ENCODE data around the gene MAGI2. TPM values are rescaled to one million over a fixed set of nuclear protein-coding genes. Genes with fewer than 3 reads are reported as not detected.

MAGI2 gene
- polyA plus RNA-seq, 2 donors: 0.67 to 0.79 TPM

DNA sequence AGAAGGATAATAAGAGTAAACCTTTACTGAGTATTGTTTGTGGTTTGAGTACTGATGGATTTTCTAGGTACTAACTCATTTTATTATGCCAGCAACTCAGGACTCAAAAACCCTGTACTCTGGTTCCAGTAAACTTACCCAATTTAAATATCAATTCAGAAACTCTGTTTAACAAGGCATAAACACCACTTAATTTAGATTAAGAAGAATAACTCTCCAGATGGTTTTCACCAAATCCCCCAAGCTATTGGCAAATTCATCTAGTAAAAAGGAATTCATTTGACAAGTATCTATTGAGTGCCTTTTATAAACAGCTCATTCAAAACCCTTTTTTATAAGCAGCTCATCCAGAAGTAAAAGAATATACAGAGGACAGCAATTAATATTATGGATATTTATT, 1082.5 kb downstream of the MAGI2 start:
- no peak overlapping the region for H3K4me3 ChIP-seq (ENCODE audit: low read depth in 1 of 2, low read length in 2 of 2)
- no peaks in the 10 kb centered on the region for H3K9me3 ChIP-seq (ENCODE audit: control insufficient read depth in 2 of 2, insufficient read depth in 1 of 2, low read depth in 1 of 2, low read length in 1 of 2)
- no peaks in the 10 kb centered on the region for H3K36me3 ChIP-seq (ENCODE audit: control insufficient read depth in 2 of 2, insufficient read depth in 2 of 2, low read length in 1 of 2)
- H3K27ac ChIP-seq (ENCODE audit: low read depth in 2 of 2, low read length in 1 of 2): no peak overlapping the region
- no peaks in the 10 kb centered on the region for H3K4me1 ChIP-seq (ENCODE audit: control insufficient read depth in 2 of 2, insufficient read depth in 2 of 2, low read length in 1 of 2)
- no peaks in the 10 kb centered on the region for H3K27me3 ChIP-seq (ENCODE audit: control insufficient read depth in 1 of 2, insufficient read depth in 2 of 2, low read length in 2 of 2)

DNA sequence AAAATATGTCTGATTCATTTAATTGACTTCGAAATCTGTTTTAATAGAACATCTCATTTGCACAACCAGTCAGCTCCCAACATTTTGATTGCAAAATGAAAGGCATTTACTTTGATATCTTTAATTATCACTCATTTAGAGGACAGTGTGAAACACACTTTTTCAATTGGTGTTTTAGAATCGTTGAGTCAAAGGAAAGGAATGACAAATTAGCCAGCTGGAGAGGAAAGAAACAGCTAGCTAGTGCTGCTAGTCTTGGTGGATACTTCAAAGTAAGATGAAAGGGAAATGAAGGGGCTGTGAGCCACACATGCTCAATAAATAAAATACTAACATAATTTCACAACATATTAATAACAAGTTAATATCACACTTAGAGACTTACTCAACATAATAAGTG, 1084.7 kb downstream of the MAGI2 start:
- 58 to 62% methylated on average over 2 of the region's 2 CpGs for WGBS, 2 donors
- Histone ChIP-seq H3K27me3 (ENCODE audit: control insufficient read depth in 1 of 2, insufficient read depth in 2 of 2, low read length in 2 of 2) (no peaks in the 10 kb centered on the region), H3K27ac (ENCODE audit: low read depth in 2 of 2, low read length in 1 of 2) (no peak overlapping the region), H3K9me3 (ENCODE audit: control insufficient read depth in 2 of 2, insufficient read depth in 1 of 2, low read depth in 1 of 2, low read length in 1 of 2) (no peaks in the 10 kb centered on the region), H3K4me1 (ENCODE audit: control insufficient read depth in 2 of 2, insufficient read depth in 2 of 2, low read length in 1 of 2) (no peaks in the 10 kb centered on the region), H3K4me3 (ENCODE audit: low read depth in 1 of 2, low read length in 2 of 2) (no peak overlapping the region), H3K36me3 (ENCODE audit: control insufficient read depth in 2 of 2, insufficient read depth in 2 of 2, low read length in 1 of 2) (no peaks in the 10 kb centered on the region)

GRCh38 chr7:78367280-78367773, 1086.1 kb downstream of the MAGI2 start:
- Histone ChIP-seq H3K9me3 (ENCODE audit: control insufficient read depth in 2 of 2, insufficient read depth in 1 of 2, low read depth in 1 of 2, low read length in 1 of 2) (no peaks in the 10 kb centered on the region), H3K36me3 (ENCODE audit: control insufficient read depth in 2 of 2, insufficient read depth in 2 of 2, low read length in 1 of 2) (no peaks in the 10 kb centered on the region), H3K4me3 (ENCODE audit: low read depth in 1 of 2, low read length in 2 of 2) (no peak overlapping the region), H3K4me1 (ENCODE audit: control insufficient read depth in 2 of 2, insufficient read depth in 2 of 2, low read length in 1 of 2) (no peaks in the 10 kb centered on the region), H3K27me3 (ENCODE audit: control insufficient read depth in 1 of 2, insufficient read depth in 2 of 2, low read length in 2 of 2) (no peaks in the 10 kb centered on the region), H3K27ac (ENCODE audit: low read depth in 2 of 2, low read length in 1 of 2) (no peak overlapping the region)
- WGBS, 2 donors: 87 to 91% methylated on average over 5 of the region's 5 CpGs

GRCh38 chr7:78363866-78364265, 1089.6 kb downstream of the MAGI2 start:
- Histone ChIP-seq H3K9me3 (ENCODE audit: control insufficient read depth in 2 of 2, insufficient read depth in 1 of 2, low read depth in 1 of 2, low read length in 1 of 2) (no peaks in the 10 kb centered on the region), H3K4me3 (ENCODE audit: low read depth in 1 of 2, low read length in 2 of 2) (no peak overlapping the region), H3K27me3 (ENCODE audit: control insufficient read depth in 1 of 2, insufficient read depth in 2 of 2, low read length in 2 of 2) (no peaks in the 10 kb centered on the region), H3K27ac (ENCODE audit: low read depth in 2 of 2, low read length in 1 of 2) (no peak overlapping the region), H3K36me3 (ENCODE audit: control insufficient read depth in 2 of 2, insufficient read depth in 2 of 2, low read length in 1 of 2) (no peaks in the 10 kb centered on the region), H3K4me1 (ENCODE audit: control insufficient read depth in 2 of 2, insufficient read depth in 2 of 2, low read length in 1 of 2) (no peaks in the 10 kb centered on the region)
- WGBS, 2 donors: 66 to 69% methylated on average over 4 of the region's 4 CpGs

DNA sequence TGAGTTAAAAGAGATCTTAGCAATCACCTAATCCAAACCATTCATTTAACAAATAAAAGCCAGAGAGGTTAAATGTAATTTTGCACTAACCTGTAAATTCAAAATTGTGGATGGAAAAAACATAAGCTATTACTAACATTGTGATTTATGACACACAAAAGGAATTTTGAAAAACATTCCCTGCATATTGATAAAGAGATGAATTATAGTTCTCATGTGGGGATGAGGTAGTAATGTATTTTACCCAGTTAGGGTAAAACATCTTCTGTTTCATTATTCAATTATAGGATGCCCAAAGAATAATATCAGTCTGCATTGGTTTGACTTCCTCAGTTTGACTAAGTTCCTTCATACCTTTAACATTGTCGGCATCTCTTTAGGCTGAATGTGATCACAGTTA, 1093.6 kb downstream of the MAGI2 start:
- no peaks in the 10 kb centered on the region for H3K36me3 ChIP-seq (ENCODE audit: control insufficient read depth in 2 of 2, insufficient read depth in 2 of 2, low read length in 1 of 2)
- H3K4me3 ChIP-seq (ENCODE audit: low read depth in 1 of 2, low read length in 2 of 2): no peak overlapping the region
- no peaks in the 10 kb centered on the region for H3K4me1 ChIP-seq (ENCODE audit: control insufficient read depth in 2 of 2, insufficient read depth in 2 of 2, low read length in 1 of 2)
- no peak overlapping the region for H3K27ac ChIP-seq (ENCODE audit: low read depth in 2 of 2, low read length in 1 of 2)
- H3K27me3 ChIP-seq (ENCODE audit: control insufficient read depth in 1 of 2, insufficient read depth in 2 of 2, low read length in 2 of 2): no peaks in the 10 kb centered on the region
- H3K9me3 ChIP-seq (ENCODE audit: control insufficient read depth in 2 of 2, insufficient read depth in 1 of 2, low read depth in 1 of 2, low read length in 1 of 2): no peaks in the 10 kb centered on the region
- 97 to 98% methylated on average over 1 of the region's 1 CpG for WGBS, 2 donors

GRCh38 chr7:78357709-78358108, 1095.8 kb downstream of the MAGI2 start:
- H3K4me3 ChIP-seq (ENCODE audit: low read depth in 1 of 2, low read length in 2 of 2): no peak overlapping the region
- H3K27me3 ChIP-seq (ENCODE audit: control insufficient read depth in 1 of 2, insufficient read depth in 2 of 2, low read length in 2 of 2): no peaks in the 10 kb centered on the region
- no peaks in the 10 kb centered on the region for H3K36me3 ChIP-seq (ENCODE audit: control insufficient read depth in 2 of 2, insufficient read depth in 2 of 2, low read length in 1 of 2)
- no peaks in the 10 kb centered on the region for H3K4me1 ChIP-seq (ENCODE audit: control insufficient read depth in 2 of 2, insufficient read depth in 2 of 2, low read length in 1 of 2)
- H3K27ac ChIP-seq (ENCODE audit: low read depth in 2 of 2, low read length in 1 of 2): no peak overlapping the region
- WGBS, 2 donors: 76 to 87% methylated on average over 2 of the region's 2 CpGs
- no peaks in the 10 kb centered on the region for H3K9me3 ChIP-seq (ENCODE audit: control insufficient read depth in 2 of 2, insufficient read depth in 1 of 2, low read depth in 1 of 2, low read length in 1 of 2)

- Histone ChIP-seq H3K4me3 (ENCODE audit: low read depth in 1 of 2, low read length in 2 of 2) (no peak overlapping the region), H3K4me1 (ENCODE audit: control insufficient read depth in 2 of 2, insufficient read depth in 2 of 2, low read length in 1 of 2) (no peaks in the 10 kb centered on the region), H3K36me3 (ENCODE audit: control insufficient read depth in 2 of 2, insufficient read depth in 2 of 2, low read length in 1 of 2) (no peaks in the 10 kb centered on the region), H3K9me3 (ENCODE audit: control insufficient read depth in 2 of 2, insufficient read depth in 1 of 2, low read depth in 1 of 2, low read length in 1 of 2) (no peaks in the 10 kb centered on the region), H3K27ac (ENCODE audit: low read depth in 2 of 2, low read length in 1 of 2) (no peak overlapping the region), H3K27me3 (ENCODE audit: control insufficient read depth in 1 of 2, insufficient read depth in 2 of 2, low read length in 2 of 2) (no peaks in the 10 kb centered on the region)
- WGBS, 2 donors: 72% methylated on average over 3 of the region's 3 CpGs
Observed at GRCh38 chr7:78355834-78356233, 1097.6 kb downstream of the MAGI2 start.

GRCh38 chr7:78350926-78351325, 1102.5 kb downstream of the MAGI2 start:
- Histone ChIP-seq H3K27me3 (ENCODE audit: control insufficient read depth in 1 of 2, insufficient read depth in 2 of 2, low read length in 2 of 2) (no peaks in the 10 kb centered on the region), H3K4me3 (ENCODE audit: low read depth in 1 of 2, low read length in 2 of 2) (no peak overlapping the region), H3K36me3 (ENCODE audit: control insufficient read depth in 2 of 2, insufficient read depth in 2 of 2, low read length in 1 of 2) (no peaks in the 10 kb centered on the region), H3K9me3 (ENCODE audit: control insufficient read depth in 2 of 2, insufficient read depth in 1 of 2, low read depth in 1 of 2, low read length in 1 of 2) (no peaks in the 10 kb centered on the region), H3K27ac (ENCODE audit: low read depth in 2 of 2, low read length in 1 of 2) (no peak overlapping the region), H3K4me1 (ENCODE audit: control insufficient read depth in 2 of 2, insufficient read depth in 2 of 2, low read length in 1 of 2) (no peaks in the 10 kb centered on the region)
- 50 to 60% methylated on average over 3 of the region's 3 CpGs for WGBS, 2 donors

- 53 to 61% methylated on average over 1 of the region's 1 CpG for WGBS, 2 donors
- Histone ChIP-seq H3K27me3 (ENCODE audit: control insufficient read depth in 1 of 2, insufficient read depth in 2 of 2, low read length in 2 of 2) (no peaks in the 10 kb centered on the region), H3K9me3 (ENCODE audit: control insufficient read depth in 2 of 2, insufficient read depth in 1 of 2, low read depth in 1 of 2, low read length in 1 of 2) (no peaks in the 10 kb centered on the region), H3K27ac (ENCODE audit: low read depth in 2 of 2, low read length in 1 of 2) (no peak overlapping the region), H3K36me3 (ENCODE audit: control insufficient read depth in 2 of 2, insufficient read depth in 2 of 2, low read length in 1 of 2) (no peaks in the 10 kb centered on the region), H3K4me3 (ENCODE audit: low read depth in 1 of 2, low read length in 2 of 2) (no peak overlapping the region), H3K4me1 (ENCODE audit: control insufficient read depth in 2 of 2, insufficient read depth in 2 of 2, low read length in 1 of 2) (no peaks in the 10 kb centered on the region)
Observed at GRCh38 chr7:78350391-78350790, 1103.1 kb downstream of the MAGI2 start.

- Histone ChIP-seq H3K4me3 (ENCODE audit: low read depth in 1 of 2, low read length in 2 of 2) (no peak overlapping the region), H3K9me3 (ENCODE audit: control insufficient read depth in 2 of 2, insufficient read depth in 1 of 2, low read depth in 1 of 2, low read length in 1 of 2) (no peaks in the 10 kb centered on the region), H3K4me1 (ENCODE audit: control insufficient read depth in 2 of 2, insufficient read depth in 2 of 2, low read length in 1 of 2) (no peaks in the 10 kb centered on the region), H3K27ac (ENCODE audit: low read depth in 2 of 2, low read length in 1 of 2) (no peak overlapping the region), H3K27me3 (ENCODE audit: control insufficient read depth in 1 of 2, insufficient read depth in 2 of 2, low read length in 2 of 2) (no peaks in the 10 kb centered on the region), H3K36me3 (ENCODE audit: control insufficient read depth in 2 of 2, insufficient read depth in 2 of 2, low read length in 1 of 2) (no peaks in the 10 kb centered on the region)
- 74 to 81% methylated on average over 4 of the region's 4 CpGs for WGBS, 2 donors
Observed at GRCh38 chr7:78346827-78347226, 1106.6 kb downstream of the MAGI2 start.
